Measurements from ENCODE around the gene CHRNB2.
A peak's percentile ranks its signal among the peaks of the same experiment; 100 is the strongest.

CHRNB2 gene

DNA sequence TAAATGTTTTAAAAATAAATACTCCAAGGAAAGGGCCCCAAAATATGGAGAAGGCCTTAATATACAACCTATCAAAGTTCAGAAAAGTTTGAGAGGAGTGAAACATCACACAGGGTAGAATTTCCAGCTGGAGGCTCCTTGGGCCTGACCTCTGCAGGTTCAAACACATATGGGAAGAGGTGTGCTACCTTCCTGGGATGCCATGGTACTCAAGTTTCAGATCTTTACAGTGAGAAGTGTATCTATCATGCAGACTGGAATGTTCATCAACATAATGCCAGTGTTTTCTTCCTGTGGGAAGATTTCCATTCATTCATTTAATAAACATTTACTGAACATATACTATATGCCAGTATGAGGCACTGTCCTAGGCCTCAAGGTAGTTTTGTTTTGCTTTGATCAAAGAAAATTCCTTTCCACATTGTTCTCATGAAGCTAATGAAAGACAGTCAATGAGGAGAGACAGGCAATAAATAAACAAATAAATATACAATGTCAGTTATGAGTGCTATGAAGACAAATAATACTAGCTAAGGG is 55.0 kb downstream of the CHRNB2 start:
- Histone ChIP-seq H3K9ac (ENCODE audit: low read length) (no peak overlapping the region), H3K9me3 (ENCODE audit: control insufficient read depth, low read length) (no peaks in the 10 kb centered on the region), H3K27me3 (ENCODE audit: control insufficient read depth, insufficient read depth, low read length) (no peaks in the 10 kb centered on the region), H3K4me3 (ENCODE audit: low read length) (no peak overlapping the region), H3K4me1 (ENCODE audit: control insufficient read depth, insufficient read depth, low read length) (peaks cover 9% of the 10 kb centered on the region), H3K36me3 (ENCODE audit: control insufficient read depth, insufficient read depth, low read length) (no peaks in the 10 kb centered on the region)

DNA sequence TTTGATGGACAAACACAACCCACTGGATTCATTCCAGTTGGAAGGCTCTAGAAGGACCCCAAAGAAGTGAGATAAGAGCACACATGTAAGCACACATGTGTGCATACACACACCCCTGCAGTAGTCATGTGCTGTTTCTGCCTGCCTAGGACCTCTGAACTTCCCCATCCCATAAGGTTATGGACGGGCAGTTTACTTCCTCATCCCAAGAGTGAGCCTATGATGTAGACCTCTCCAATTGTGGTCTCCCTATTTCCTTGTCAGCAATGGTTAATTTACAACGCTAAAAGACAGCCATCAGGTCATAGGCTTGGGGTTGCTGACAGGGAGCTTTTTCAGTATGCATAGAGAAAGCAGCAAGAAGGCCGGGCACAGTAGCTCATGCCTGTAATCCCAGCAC is 55.8 kb downstream of the CHRNB2 start:
- Histone ChIP-seq H3K27me3 (ENCODE audit: control insufficient read depth, insufficient read depth, low read length) (no peaks in the 10 kb centered on the region), H3K4me1 (ENCODE audit: control insufficient read depth, insufficient read depth, low read length) (peaks cover 9% of the 10 kb centered on the region), H3K9me3 (ENCODE audit: control insufficient read depth, low read length) (no peaks in the 10 kb centered on the region), H3K36me3 (ENCODE audit: control insufficient read depth, insufficient read depth, low read length) (no peaks in the 10 kb centered on the region), H3K9ac (ENCODE audit: low read length) (no peak overlapping the region), H3K4me3 (ENCODE audit: low read length) (no peak overlapping the region)

DNA sequence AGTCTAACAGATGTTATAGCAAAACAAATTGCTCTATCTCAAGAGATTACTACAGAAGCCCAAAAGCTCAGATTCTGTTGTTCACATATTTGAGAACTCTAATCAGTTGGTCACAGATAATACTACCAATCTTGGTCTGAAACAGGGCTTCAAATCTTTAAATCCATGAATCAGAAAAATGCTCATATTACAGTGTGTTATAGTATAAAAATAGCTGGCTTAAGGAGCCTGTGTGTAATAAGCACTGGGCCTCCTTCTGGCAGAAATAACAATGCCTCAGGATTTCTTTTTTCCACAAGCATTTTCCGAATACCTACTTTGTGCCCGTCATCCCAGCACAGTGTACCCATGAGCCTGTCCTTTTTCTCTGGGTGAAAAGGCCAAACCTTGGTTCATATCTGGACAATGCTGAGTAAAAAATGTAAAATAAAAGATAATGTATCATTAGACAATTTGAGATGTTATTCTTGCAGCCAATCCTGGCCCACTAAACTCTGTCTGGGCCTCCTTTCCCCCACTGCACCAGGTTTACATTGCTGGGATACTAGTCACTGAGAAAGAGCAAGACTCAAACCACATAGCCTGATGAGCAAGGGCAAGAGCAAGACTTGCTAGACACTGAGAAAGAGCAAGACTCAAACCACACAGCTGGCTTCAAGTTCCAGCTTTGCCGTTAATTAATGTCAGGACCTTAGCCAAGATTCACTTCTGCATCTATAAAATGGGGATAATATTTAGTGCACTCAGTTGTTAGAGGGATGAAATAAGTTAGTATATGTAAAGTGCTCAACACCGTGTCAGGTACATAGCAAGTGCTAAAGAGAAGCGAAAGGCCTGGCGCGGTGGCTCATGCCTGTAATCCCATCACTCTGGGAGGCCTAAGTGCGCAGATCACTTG is 57.4 kb downstream of the CHRNB2 start:
- no peaks in the 10 kb centered on the region for H3K36me3 ChIP-seq (ENCODE audit: control insufficient read depth, insufficient read depth, low read length)
- H3K4me1 ChIP-seq (ENCODE audit: control insufficient read depth, insufficient read depth, low read length) = peaks cover 9% of the 10 kb centered on the region
- no peaks in the 10 kb centered on the region for H3K27me3 ChIP-seq (ENCODE audit: control insufficient read depth, insufficient read depth, low read length)
- H3K9me3 ChIP-seq (ENCODE audit: control insufficient read depth, low read length) = no peaks in the 10 kb centered on the region
- no peak overlapping the region for H3K9ac ChIP-seq (ENCODE audit: low read length)
- no peak overlapping the region for H3K4me3 ChIP-seq (ENCODE audit: low read length)

DNA sequence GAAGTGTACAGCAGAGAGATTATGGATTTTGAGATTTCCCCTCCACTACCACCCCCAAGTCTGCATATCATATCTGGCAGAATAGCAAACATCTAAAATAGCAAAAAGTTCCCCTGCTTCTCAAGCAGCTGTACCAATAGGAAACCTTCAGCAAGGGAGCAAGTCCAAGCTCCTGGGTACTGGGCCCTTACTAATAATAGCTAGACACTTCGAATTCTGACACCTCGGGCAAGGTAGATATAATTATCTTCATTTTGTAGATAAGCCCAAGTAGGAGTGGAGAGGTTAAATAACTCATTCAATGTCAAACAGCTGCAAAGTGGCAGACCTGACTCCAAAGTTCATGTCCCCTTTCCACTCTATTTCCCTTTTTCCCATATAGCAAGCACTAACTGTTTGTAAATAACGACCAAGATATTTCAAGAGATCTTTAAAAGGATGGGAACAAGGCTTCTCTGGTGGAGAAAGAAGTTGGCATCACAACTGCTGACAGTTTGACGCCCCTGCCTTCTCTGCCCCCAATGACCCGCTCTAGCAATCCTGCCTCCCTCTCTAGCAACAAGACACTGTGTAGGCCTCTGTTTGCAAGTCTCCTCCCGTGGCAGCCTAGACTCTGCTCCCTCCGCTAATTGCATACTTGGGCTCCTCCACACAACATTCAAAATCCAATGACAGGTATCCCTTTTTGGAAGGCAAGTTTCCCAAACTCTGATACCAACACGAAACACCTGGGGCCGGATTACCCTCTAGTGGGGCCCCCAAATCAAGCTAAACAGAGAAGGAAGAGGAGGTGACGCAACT is 59.1 kb downstream of the CHRNB2 start:
- H3K9me3 ChIP-seq (ENCODE audit: control insufficient read depth, low read length) = no peaks in the 10 kb centered on the region
- H3K4me3 ChIP-seq (ENCODE audit: low read length) = peak overlapping the region; percentile 94
- H3K27me3 ChIP-seq (ENCODE audit: control insufficient read depth, insufficient read depth, low read length) = no peaks in the 10 kb centered on the region
- H3K36me3 ChIP-seq (ENCODE audit: control insufficient read depth, insufficient read depth, low read length) = no peaks in the 10 kb centered on the region
- peak overlapping the region; percentile 91 for H3K9ac ChIP-seq (ENCODE audit: low read length)
- H3K4me1 ChIP-seq (ENCODE audit: control insufficient read depth, insufficient read depth, low read length) = peaks cover 9% of the 10 kb centered on the region

DNA sequence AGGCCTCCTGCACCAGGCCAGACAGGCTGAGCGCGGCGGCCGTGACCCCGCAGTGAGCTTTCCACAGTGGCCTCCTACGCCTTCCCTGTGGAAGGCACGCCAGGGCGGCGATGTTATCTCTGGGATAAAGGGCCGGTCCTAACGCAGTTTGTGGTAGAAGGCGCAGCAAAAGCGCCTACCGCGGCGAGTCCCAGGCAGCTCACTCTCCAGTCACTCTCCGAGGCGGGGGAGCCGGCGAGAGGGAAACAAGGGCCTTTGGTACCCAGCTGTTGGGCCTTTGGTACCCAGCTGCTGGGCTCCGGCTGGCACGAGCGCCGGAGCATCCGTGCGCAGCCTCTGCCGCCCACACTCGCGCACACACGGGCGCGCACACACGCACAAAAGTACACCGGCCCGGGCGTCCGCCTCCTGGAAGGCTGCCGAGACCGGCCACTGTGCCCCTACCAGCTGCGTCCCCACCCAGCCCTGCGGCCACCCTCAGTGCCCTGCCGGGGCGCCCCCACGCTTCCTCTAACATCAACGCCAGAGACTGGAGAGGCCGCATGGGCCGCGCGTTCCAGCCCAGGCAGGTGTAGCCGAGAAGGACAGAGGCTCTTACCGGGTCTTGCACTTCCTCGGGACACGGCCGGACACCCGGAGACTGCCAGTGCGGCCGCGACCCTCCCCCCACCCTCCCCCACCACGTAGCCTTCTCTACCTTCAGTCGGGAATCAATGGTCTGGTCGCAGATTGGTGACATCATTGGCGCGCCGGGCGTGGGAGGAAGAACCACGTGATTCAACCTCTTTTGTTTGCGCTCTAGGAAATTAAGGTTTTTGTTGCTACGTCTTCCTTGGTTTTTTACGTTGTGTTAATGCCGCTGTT is 59.9 kb downstream of the CHRNB2 start:
- H3K4me3 ChIP-seq (ENCODE audit: low read length) = peak overlapping the region; percentile 94
- peak overlapping the region; percentile 91 for H3K9ac ChIP-seq (ENCODE audit: low read length)
- no peaks in the 10 kb centered on the region for H3K36me3 ChIP-seq (ENCODE audit: control insufficient read depth, insufficient read depth, low read length)
- no peaks in the 10 kb centered on the region for H3K27me3 ChIP-seq (ENCODE audit: control insufficient read depth, insufficient read depth, low read length)
- no peaks in the 10 kb centered on the region for H3K9me3 ChIP-seq (ENCODE audit: control insufficient read depth, low read length)
- H3K4me1 ChIP-seq (ENCODE audit: control insufficient read depth, insufficient read depth, low read length) = peaks cover 9% of the 10 kb centered on the region

DNA sequence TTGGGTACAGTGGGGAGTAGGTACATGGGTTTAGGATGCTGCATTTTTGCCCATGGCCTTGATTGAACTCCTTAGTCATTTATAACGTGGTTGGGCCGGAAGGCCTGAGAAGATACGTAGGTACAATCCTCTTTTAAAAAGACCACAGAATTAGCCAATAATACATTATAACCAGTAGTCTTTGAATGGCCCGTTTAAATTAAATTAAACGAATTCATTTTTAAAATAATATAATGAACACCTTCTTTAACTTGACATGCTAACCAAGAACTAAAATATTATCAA is 60.5 kb downstream of the CHRNB2 start:
- Histone ChIP-seq H3K27me3 (ENCODE audit: control insufficient read depth, insufficient read depth, low read length) (no peaks in the 10 kb centered on the region), H3K9ac (ENCODE audit: low read length) (peak overlapping the region; percentile 91)

DNA sequence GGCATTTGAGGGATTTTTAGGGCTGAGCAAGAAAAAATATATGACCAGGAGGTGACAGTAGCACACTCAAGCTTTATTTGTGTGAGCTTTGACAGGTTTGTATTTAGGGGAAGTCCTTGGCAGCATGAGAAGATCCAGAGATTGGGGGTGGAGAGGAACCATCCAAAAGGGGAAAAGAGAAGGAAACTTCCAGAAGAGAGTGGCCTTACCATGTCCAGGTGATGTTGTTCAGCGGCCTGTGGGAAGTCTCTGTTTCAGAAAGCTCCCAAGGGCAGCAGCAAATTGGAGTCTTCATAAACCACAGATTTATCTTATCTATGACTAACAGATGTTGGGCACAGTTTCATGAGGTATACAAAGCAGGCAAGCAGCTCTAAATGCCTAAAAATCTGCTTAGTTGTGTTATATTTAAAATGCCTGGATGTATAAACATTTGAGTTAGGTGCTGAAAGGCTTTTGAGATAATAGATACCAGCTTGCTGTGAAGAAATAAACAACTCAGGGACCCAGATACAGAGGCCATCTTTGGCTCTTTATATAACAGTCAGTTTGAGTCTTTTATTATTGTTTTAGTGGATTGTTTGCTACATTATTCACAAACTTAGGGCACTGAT is 61.6 kb downstream of the CHRNB2 start:
- Histone ChIP-seq H3K4me3 (ENCODE audit: low read length) (no peak overlapping the region), H3K36me3 (ENCODE audit: control insufficient read depth, insufficient read depth, low read length) (no peaks in the 10 kb centered on the region), H3K9ac (ENCODE audit: low read length) (no peak overlapping the region), H3K4me1 (ENCODE audit: control insufficient read depth, insufficient read depth, low read length) (peaks cover 9% of the 10 kb centered on the region), H3K9me3 (ENCODE audit: control insufficient read depth, low read length) (no peaks in the 10 kb centered on the region), H3K27me3 (ENCODE audit: control insufficient read depth, insufficient read depth, low read length) (no peaks in the 10 kb centered on the region)

More for the DNA sequence above, 60.5 kb downstream of the CHRNB2 start:
- Histone ChIP-seq H3K4me3 (ENCODE audit: low read length) (peak overlapping the region; percentile 94), H3K36me3 (ENCODE audit: control insufficient read depth, insufficient read depth, low read length) (no peaks in the 10 kb centered on the region), H3K9me3 (ENCODE audit: control insufficient read depth, low read length) (no peaks in the 10 kb centered on the region), H3K4me1 (ENCODE audit: control insufficient read depth, insufficient read depth, low read length) (peaks cover 9% of the 10 kb centered on the region)
